IMR-90 (cell line): ENCODE results near the gene RPN2.

Experiments
- BHLHE40 ChIP-seq: fragments of 150-350 bp; IDR thresholded peaks from 2 replicates; pipeline ENCODE4 v1.6.1; 2016; ENCODE audit warnings: mild to moderate bottlenecking, low read depth, low read length
- CEBPB ChIP-seq: IDR thresholded peaks from 2 replicates; pipeline ENCODE4 v1.6.1; 2012; ENCODE audit warnings: low read depth, low read length, improper control_type of control experiment
- CHD1 ChIP-seq: IDR thresholded peaks from 2 replicates; pipeline ENCODE4 v1.6.1; 2012; ENCODE audit warnings: low read depth, low read length, improper control_type of control experiment
- ELK1 ChIP-seq: fragments of 150-350 bp; IDR thresholded peaks from 2 replicates; pipeline ENCODE4 v1.6.1; 2016; ENCODE audit warnings: low read depth, mild to moderate bottlenecking, low read length, moderate library complexity, borderline replicate concordance
- FOS ChIP-seq: fragments of 150-350 bp; IDR thresholded peaks from 2 replicates; pipeline ENCODE4 v1.6.1; 2016; ENCODE audit warnings: low read depth, low read length
- MAFK ChIP-seq: IDR thresholded peaks from 2 replicates; pipeline ENCODE4 v1.6.1; 2012; ENCODE audit warnings: low read depth, low read length, improper control_type of control experiment
- MAZ ChIP-seq: IDR thresholded peaks from 2 replicates; pipeline ENCODE4 v1.6.1; 2012; ENCODE audit warnings: low read depth, mild to moderate bottlenecking, low read length, improper control_type of control experiment, moderate library complexity, borderline replicate concordance
- NFE2L2 ChIP-seq: fragments of 150-350 bp; IDR thresholded peaks from 2 replicates; pipeline ENCODE4 v1.6.1; 2016; ENCODE audit warnings: low read depth, mild to moderate bottlenecking, low read length
- POLR2A ChIP-seq: IDR thresholded peaks from 2 replicates; pipeline ENCODE4 v1.6.1; 2012; ENCODE audit warnings: mild to moderate bottlenecking, low read depth, low read length
- RAD21 ChIP-seq: IDR thresholded peaks from 2 replicates; pipeline ENCODE4 v1.6.1; 2012; ENCODE audit warnings: low read length, improper control_type of control experiment
- RFX5 ChIP-seq: IDR thresholded peaks from 2 replicates; pipeline ENCODE4 v1.8.0; 2012; ENCODE audit warnings: low read depth, mild to moderate bottlenecking, low read length, moderate library complexity
- SMC3 ChIP-seq: fragments of 150-350 bp; IDR thresholded peaks from 2 replicates; pipeline ENCODE4 v1.6.1; 2016; ENCODE audit warnings: low read depth, mild to moderate bottlenecking, antibody characterized with exemption, low read length, moderate library complexity
- TF ChIP-seq, protein P1 (sequence below): conservative IDR thresholded peaks from 2 replicates; pipeline ENCODE4 v1.5.1; 2012; ENCODE audit warnings: mild to moderate bottlenecking, low read depth, low read length, improper control_type of control experiment
- TF ChIP-seq, protein P2 (sequence below): fragments of 150-350 bp; IDR thresholded peaks from 2 replicates; pipeline ENCODE4 v1.6.1; 2017; ENCODE audit warnings: mild to moderate bottlenecking, antibody characterized with exemption, low read length, low read depth

DNA sequence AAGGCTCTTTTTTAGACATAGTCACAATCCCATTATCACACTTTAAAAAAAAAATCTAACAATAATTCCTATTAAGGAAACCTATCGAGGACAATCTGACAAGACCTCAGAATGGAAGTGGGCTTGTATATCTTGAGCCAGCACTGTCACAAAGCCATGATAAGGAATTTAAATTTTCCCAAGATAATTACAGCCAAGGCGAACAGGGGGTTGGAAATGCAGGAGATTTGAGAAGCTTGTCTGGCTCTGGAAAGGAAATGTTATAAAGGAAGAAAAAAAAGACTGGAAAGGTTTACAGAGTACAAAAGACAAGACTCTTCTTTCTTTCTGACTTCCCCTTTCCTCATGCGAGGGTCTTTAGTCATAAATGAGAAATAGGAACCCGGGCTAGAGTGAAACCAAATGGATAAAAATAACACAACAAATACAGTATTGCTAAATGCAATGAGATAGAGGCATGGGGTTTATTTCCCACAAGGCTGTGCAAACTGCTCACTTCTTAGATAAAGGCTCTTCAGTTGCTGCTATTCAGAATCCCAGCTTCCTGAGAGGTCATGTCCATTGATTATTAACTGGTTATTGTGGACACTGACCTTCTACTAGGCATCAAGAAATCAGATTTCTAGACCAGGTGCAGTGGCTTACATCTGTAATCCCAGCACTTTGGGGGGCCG, 95.9 kb downstream of the RPN2 start:
- no peak for TF ChIP-seq FOS
- TF ChIP-seq, protein P1, sequence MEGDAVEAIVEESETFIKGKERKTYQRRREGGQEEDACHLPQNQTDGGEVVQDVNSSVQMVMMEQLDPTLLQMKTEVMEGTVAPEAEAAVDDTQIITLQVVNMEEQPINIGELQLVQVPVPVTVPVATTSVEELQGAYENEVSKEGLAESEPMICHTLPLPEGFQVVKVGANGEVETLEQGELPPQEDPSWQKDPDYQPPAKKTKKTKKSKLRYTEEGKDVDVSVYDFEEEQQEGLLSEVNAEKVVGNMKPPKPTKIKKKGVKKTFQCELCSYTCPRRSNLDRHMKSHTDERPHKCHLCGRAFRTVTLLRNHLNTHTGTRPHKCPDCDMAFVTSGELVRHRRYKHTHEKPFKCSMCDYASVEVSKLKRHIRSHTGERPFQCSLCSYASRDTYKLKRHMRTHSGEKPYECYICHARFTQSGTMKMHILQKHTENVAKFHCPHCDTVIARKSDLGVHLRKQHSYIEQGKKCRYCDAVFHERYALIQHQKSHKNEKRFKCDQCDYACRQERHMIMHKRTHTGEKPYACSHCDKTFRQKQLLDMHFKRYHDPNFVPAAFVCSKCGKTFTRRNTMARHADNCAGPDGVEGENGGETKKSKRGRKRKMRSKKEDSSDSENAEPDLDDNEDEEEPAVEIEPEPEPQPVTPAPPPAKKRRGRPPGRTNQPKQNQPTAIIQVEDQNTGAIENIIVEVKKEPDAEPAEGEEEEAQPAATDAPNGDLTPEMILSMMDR, result no peak
- TF ChIP-seq RFX5, result no peak
- TF ChIP-seq NFE2L2, result no peak
- TF ChIP-seq MAFK, result no peak
- no peak for TF ChIP-seq ELK1
- TF ChIP-seq BHLHE40, result no peak
- TF ChIP-seq POLR2A, result no peak
- TF ChIP-seq MAZ, result no peak
- TF ChIP-seq CHD1, result no peak
- TF ChIP-seq RAD21, result no peak
- TF ChIP-seq, protein P2, sequence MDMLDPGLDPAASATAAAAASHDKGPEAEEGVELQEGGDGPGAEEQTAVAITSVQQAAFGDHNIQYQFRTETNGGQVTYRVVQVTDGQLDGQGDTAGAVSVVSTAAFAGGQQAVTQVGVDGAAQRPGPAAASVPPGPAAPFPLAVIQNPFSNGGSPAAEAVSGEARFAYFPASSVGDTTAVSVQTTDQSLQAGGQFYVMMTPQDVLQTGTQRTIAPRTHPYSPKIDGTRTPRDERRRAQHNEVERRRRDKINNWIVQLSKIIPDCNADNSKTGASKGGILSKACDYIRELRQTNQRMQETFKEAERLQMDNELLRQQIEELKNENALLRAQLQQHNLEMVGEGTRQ, result no peak
- TF ChIP-seq CEBPB, result no peak
- TF ChIP-seq SMC3, result no peak
